PC-9 (cell line): ENCODE measurements around the gene FTO.

Experiments
- CTCF ChIP-seq: fragments of 200-600 bp; sonication (generic); conservative IDR thresholded peaks from 2 replicates; pipeline ENCODE4 v1.6.1; 2017; ENCODE audit warnings: mixed run types, antibody characterized with exemption, mild to moderate bottlenecking, moderate library complexity
- EZH2 ChIP-seq: fragments of 200-600 bp; sonication (generic); IDR thresholded peaks from 2 replicates; pipeline ENCODE4 v1.8.0; 2017; ENCODE audit warnings: antibody characterized with exemption, low read depth

- TF ChIP-seq CTCF: no peak
- no peak for TF ChIP-seq EZH2
Measured at GRCh38 chr16:53836680-53837079, 132.7 kb downstream of the FTO start.
